DND-41 (cell line): ENCODE results near the gene FMO2.

Source experiments
- ATAC-seq: fragments of 200-7000 bp; cut with Tn5 transposase; 3 replicates; pipeline ENCODE4 v1.9.1; 2021; ENCODE audit warnings: low read depth; ENCODE audit not compliant: insufficient read depth
- DNase-seq: peaks from one replicate; pipeline ENCODE4 v3.0.0-alpha.2; 2020
- H2AFZ ChIP-seq: 2 replicates; pipeline ENCODE4 v1.6.0; 2012; ENCODE audit warnings: low read depth, low read length
- H3K27ac ChIP-seq: 2 replicates; pipeline ENCODE4 v1.5.1; 2012; ENCODE audit warnings: low read length, inconsistent platforms
- H3K27me3 ChIP-seq: fragments of 200-600 bp; sonication (generic); 2 replicates; pipeline ENCODE4 v1.6.0; 2012; ENCODE audit warnings: low read length, mild to moderate bottlenecking, inconsistent platforms; ENCODE audit not compliant: insufficient read depth, poor library complexity
- H3K36me3 ChIP-seq: 2 replicates; pipeline ENCODE4 v1.5.1; 2012; ENCODE audit warnings: low read length, inconsistent platforms; ENCODE audit not compliant: insufficient read depth
- H3K4me1 ChIP-seq: 2 replicates; pipeline ENCODE4 v1.5.1; 2012; ENCODE audit warnings: mild to moderate bottlenecking, low read length; ENCODE audit not compliant: insufficient read depth
- H3K4me2 ChIP-seq: 2 replicates; pipeline ENCODE4 v1.6.0; 2012; ENCODE audit warnings: mild to moderate bottlenecking, moderate library complexity, low read length, inconsistent platforms; ENCODE audit not compliant: insufficient read depth
- H3K4me3 ChIP-seq, 2 experiments: fragments of 200-600 bp in 1 of 2; shearing (Covaris generic) in 1 of 2; 2 replicates each; pipeline ENCODE4 v1.5.1; 2012 to 2016; ENCODE audit warnings: inconsistent platforms in 2 of 2, low read length in 2 of 2, mild to moderate bottlenecking in 2 of 2, low read depth in 1 of 2, moderate library complexity in 1 of 2
- H3K79me2 ChIP-seq: 2 replicates; pipeline ENCODE4 v1.6.0; 2012; ENCODE audit warnings: low read length, inconsistent platforms; ENCODE audit not compliant: insufficient read depth
- H3K9ac ChIP-seq: 2 replicates; pipeline ENCODE4 v1.6.0; 2012; ENCODE audit warnings: low read depth, mild to moderate bottlenecking, inconsistent platforms, low read length, moderate library complexity
- H3K9me3 ChIP-seq: 2 replicates; pipeline ENCODE4 v1.5.1; 2012; ENCODE audit warnings: low read length, moderate library complexity, mild to moderate bottlenecking, inconsistent platforms; ENCODE audit not compliant: insufficient read depth, severe bottlenecking
- H4K20me1 ChIP-seq: 2 replicates; pipeline ENCODE4 v1.6.0; 2012; ENCODE audit warnings: low read length; ENCODE audit not compliant: insufficient read depth
- CTCF ChIP-seq: IDR thresholded peaks from 2 replicates; pipeline ENCODE4 v1.5.1; 2012; ENCODE audit warnings: borderline replicate concordance, low read length, moderate library complexity, mild to moderate bottlenecking; ENCODE audit not compliant: poor library complexity, severe bottlenecking; ENCODE audit errors: extremely low read depth
- EZH2 ChIP-seq: IDR thresholded peaks from 3 replicates; pipeline ENCODE4 v1.6.1; 2012; ENCODE audit warnings: borderline replicate concordance, low read depth, mild to moderate bottlenecking, moderate library complexity, low read length, inconsistent platforms; ENCODE audit not compliant: severe bottlenecking

FMO2 gene

GRCh38 chr1:171140401-171140800 is 44.7 kb upstream of the FMO2 start:
- H3K4me3 ChIP-seq: no peak overlapping the region
- ATAC-seq (no peak), DNase-seq (no peak)
- no peak overlapping the region for H3K27ac ChIP-seq
- no peaks in the 10 kb centered on the region for H3K36me3 ChIP-seq
- no peak for TF ChIP-seq CTCF
- TF ChIP-seq EZH2: no peak
- H4K20me1 ChIP-seq: no peaks in the 10 kb centered on the region
- H3K79me2 ChIP-seq: no peaks in the 10 kb centered on the region
- H2AFZ ChIP-seq: no peak overlapping the region
- H3K27me3 ChIP-seq: peaks cover 23% of the 10 kb centered on the region
- no peaks in the 10 kb centered on the region for H3K4me1 ChIP-seq
- H3K4me2 ChIP-seq: no peak overlapping the region
- H3K9me3 ChIP-seq: no peaks in the 10 kb centered on the region
- no peak overlapping the region for H3K9ac ChIP-seq

GRCh38 chr1:171140956-171141687 is 44.0 kb upstream of the FMO2 start:
- no peak overlapping the region for H3K9ac ChIP-seq
- H3K79me2 ChIP-seq: no peaks in the 10 kb centered on the region
- no peak overlapping the region for H3K27ac ChIP-seq
- no peak for DNase-seq
- no peak overlapping the region for H3K4me3 ChIP-seq
- no peaks in the 10 kb centered on the region for H4K20me1 ChIP-seq
- H3K4me2 ChIP-seq: no peak overlapping the region
- TF ChIP-seq EZH2 (no peak), CTCF (no peak)
- H3K36me3 ChIP-seq: no peaks in the 10 kb centered on the region
- no peak overlapping the region for H2AFZ ChIP-seq
- H3K4me1 ChIP-seq: no peaks in the 10 kb centered on the region
- H3K9me3 ChIP-seq: no peaks in the 10 kb centered on the region
- H3K27me3 ChIP-seq: peaks cover 19% of the 10 kb centered on the region
- ATAC-seq: no peak

- DNase-seq (no peak), ATAC-seq (no peak)
- no peaks in the 10 kb centered on the region for H4K20me1 ChIP-seq
- peaks cover 14% of the 10 kb centered on the region for H3K27me3 ChIP-seq
- no peak overlapping the region for H3K9ac ChIP-seq
- no peaks in the 10 kb centered on the region for H3K9me3 ChIP-seq
- no peak overlapping the region for H3K27ac ChIP-seq
- no peak overlapping the region for H2AFZ ChIP-seq
- TF ChIP-seq CTCF (no peak), EZH2 (no peak)
- H3K36me3 ChIP-seq: no peaks in the 10 kb centered on the region
- H3K79me2 ChIP-seq: no peaks in the 10 kb centered on the region
- no peak overlapping the region for H3K4me3 ChIP-seq
- H3K4me2 ChIP-seq: no peak overlapping the region
- no peaks in the 10 kb centered on the region for H3K4me1 ChIP-seq
Measured at GRCh38 chr1:171141688-171142415, 43.2 kb upstream of the FMO2 start.
